Measurements from ENCODE around the gene STX16. TPM values are rescaled to one million over a fixed set of nuclear protein-coding genes. Genes with fewer than 3 reads are reported as not detected.
A peak's percentile ranks its signal among the peaks of the same experiment; 100 is the strongest.
"Not testable (repeated sequence)": the region's sequence is repeated elsewhere in the genome, so short reads cannot be mapped to it uniquely, and the experiment has no call there.

Gene STX16
- total RNA-seq, 1 donor from 2014 or later, result 44.9 TPM

- peak; percentile 55 for DNase-seq (ENCODE audit: low spot score)
Measured at GRCh38 chr20:58719258-58719657, 68.2 kb downstream of the STX16 start.

DNA sequence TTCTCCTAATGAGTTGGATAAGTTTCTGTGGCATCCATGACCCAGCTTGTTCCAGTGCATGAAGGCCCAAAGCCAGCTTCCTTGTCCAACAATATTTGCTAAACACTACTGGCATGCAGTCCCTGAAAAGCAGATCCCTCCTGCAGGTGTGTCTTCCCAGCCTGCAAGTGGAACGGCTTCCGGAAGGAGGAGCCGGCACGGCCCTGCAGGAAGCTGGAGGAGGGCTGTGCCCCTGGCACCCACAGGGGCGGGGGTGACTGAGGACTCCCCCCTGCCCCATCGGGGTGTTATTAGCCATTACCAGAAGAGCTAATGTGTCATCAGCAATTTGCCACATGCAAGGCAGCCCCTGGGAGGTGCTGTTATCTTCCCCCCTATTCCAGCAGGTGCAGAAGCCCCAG lies 68.9 kb downstream of the STX16 start:
- DNase-seq (ENCODE audit: low spot score), result peak; percentile 37

DNA sequence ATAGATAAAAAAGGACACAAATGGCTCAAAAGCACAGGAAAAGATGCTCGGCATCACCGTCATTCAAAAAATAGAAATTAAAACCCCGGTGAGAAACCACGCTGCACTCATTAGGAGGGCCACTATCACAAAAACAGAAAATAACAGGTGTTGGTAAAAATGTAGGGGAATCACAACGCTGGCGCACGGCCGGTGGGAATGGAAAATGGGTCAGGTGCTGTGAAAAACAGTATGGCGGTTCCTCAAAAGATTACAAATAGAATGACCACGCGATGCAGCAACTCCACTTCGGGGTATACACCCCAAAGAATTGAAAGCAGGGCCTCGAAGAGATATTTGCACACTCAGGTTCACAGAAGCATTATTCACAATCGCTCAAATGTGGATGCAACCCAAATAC lies 69.8 kb downstream of the STX16 start:
- no peak for DNase-seq (ENCODE audit: low spot score)

DNA sequence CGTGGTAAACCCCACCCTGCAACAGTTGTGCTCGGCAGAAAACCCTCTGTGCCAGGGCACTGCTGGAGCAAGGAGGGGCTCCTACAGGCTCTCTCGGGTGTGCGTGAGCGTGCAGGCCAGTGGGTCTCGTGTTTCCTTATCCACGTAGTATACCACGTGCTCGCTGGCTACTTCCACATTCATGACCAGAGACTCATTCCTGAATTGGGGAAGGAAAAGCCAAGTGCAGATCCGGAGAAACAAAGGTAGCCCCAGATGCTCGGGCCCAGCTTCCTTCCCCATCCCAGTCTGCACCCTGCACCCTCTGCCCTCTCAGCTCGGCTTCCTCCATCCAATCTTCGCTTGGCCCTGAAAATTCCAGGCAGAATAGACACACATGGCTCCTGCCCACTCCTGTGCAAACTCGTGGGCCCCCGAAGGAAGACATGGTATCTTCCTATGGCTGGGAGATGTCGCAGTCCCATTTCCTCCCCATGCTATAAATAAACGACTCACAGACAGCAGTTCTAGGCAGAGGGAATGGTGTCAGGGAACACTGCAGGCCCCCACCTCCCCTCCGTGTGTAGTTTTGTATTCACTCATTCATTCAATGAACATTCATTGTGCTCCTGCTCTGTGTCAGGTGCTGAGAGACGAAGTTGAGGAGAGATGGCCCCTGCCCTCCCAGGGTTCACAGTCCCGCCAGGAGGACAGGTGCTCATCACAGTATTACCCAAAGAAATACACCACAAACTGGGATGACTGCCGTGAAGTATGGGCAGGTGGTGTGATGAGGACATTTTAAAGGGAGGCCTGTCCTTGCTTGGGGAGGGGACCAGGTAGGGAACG lies 71.1 kb downstream of the STX16 start:
- DNase-seq (ENCODE audit: low spot score), result peak; percentile 67

DNA sequence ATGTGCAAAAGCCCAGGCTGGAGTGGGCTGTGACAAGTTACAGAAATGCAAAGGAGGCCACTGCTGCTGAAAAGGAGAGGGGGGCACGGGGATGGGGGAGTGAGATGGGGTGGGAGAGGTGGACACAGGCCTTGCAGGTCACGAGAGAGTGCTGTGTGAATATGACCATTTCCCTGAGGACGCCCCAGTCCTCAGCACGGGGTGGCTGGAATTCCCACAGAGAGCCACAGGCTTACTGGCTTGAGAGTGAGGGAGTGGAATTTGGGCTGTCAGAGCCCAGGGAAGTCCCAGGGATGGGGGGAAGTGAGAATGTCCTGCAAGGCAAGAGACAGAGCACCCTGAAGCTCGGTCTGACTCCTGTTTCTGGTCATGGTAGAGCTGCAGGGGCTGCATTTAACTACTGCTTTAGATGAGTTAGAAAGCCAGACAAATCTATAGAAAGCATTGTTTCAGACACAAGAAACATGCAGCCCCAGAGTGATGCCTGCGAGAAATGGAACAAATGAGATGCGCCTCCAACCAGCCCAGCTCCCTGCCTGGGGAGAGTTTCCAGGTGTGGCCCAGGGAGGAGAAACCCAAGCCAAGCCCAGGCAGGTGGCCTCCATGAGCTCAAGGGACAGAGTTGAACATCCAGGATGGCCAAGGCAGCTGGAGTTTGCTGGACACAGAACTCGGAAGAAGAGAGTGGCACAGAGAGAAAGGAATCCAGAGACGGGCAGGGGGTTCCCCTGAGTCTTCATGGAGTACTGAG lies 72.0 kb downstream of the STX16 start:
- peak; percentile 57 for DNase-seq (ENCODE audit: low spot score)

DNA sequence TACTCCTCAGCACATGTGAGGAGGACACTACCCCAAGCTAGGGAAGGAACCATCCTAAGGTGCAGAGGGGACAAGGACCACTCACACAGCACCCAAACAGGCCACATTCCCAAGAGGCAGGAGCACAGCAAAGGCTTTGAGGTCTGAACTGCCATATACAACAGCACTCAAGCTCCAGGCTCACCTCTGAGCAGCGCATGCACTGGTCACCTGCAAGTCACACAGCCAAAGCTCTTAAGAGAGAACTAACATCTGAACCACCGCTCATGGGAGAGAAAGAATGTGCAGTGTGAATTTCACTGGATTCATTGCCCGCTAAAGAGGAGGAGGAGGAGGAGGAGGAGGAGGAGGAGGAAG lies 72.5 kb downstream of the STX16 start:
- peak; percentile 62 for DNase-seq (ENCODE audit: low spot score)

GRCh38 chr20:58726156-58726555 lies 75.1 kb downstream of the STX16 start:
- not testable (repeated sequence) for DNase-seq (ENCODE audit: low spot score)

Other genes with a start within 250 kb of the STX16 start
- gene APCDD1L, start 135.9 kb upstream of the STX16 start, total RNA-seq, result not detected
- gene NPEPL1, start 41.5 kb downstream of the STX16 start, total RNA-seq, result 42.3 TPM
- gene GNAS-AS1, start 199.6 kb downstream of the STX16 start, total RNA-seq, result 0.42 TPM
- gene GNAS, start 201.4 kb downstream of the STX16 start, total RNA-seq, result 697 TPM

Measured in mesenteric fat pad (tissue), 1 donor.